ENCODE measurements around the gene KIAA0930. TPM values are rescaled to one million over a fixed set of nuclear protein-coding genes. Genes with fewer than 3 reads are reported as not detected.
A peak's percentile ranks its signal among the peaks of the same experiment; 100 is the strongest.

The KIAA0930 gene
- total RNA-seq, 1 experiment from 2014 or later: 31.8 TPM

DNA sequence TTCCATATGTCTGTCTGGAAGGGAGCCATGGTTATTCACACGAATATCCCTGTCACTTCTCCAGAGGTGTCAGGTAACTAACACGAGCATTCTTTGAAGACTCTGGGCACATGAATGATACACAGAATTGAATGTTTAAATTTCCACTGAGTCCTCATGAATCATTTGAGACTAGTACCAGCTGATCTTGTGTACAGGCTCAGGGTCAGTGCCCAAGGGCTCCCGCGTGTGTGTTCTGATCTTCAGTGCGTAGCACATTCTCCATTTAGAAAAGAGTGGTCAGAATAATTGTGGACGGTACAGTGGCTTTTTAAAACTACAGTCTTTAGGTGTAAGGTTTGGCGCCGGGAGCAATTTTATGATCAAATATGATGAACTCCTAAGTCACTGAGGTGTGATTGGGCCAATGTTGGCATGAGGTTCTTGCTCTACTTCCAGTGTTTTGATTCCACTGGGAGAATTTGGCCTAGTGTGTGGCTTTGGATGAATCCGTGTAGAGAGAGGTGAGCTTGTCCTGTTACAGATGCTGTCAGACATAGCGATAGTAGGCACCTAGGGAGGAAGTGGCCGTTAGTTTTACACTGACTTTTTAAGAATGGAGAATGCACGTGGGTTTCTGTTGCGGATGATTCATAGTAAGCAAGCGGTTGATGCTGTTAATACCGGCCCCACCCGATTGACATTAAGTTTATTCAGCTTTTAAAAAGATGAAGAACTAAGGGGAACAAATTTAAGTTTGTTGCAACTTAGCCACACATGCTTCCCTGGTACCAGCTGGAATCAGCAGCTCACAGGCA is 54.8 kb downstream of the KIAA0930 start:
- no peak for DNase-seq (ENCODE audit: extremely low read depth, low read depth)

DNA sequence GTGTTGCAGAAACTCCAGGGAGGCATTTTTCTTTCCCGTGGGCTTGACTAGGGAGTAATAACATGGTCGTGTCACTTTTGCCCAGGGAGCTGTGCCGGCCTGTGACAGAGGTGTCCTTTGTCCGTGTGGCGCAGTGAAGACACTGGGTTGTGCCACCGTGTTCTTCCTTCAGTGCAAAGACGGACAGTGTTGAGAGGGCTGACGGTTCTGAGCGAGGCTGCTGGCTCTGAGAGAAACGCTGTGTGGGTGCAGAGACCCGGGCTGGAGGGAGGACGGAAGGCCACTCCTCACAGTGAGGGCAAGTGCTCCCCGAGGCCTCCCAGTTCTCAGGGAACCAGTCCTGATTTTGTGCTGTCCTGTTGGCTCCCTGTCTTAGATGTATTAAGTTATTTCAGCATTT is 56.7 kb downstream of the KIAA0930 start:
- no peak for DNase-seq (ENCODE audit: extremely low read depth, low read depth)

DNA sequence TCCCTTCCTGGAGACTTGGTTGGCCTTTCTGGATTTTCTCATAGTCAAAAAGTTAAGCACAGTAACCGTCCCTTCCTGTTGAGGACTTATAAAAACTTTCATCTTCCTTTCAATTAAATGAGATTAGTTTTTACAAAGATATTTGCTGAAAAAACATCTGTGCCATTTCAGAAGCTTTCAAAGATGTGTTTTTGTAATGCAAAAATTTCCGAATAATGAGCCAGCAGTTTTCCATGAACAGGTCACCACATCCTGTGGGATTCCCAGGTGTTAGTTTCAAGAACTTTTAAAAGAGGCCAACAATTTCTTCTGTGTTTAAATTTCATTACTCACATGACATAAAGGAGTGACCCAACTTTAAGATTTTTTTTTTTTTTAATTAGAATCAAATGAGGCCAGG is 58.9 kb downstream of the KIAA0930 start:
- DNase-seq (ENCODE audit: extremely low read depth, low read depth): no peak

DNA sequence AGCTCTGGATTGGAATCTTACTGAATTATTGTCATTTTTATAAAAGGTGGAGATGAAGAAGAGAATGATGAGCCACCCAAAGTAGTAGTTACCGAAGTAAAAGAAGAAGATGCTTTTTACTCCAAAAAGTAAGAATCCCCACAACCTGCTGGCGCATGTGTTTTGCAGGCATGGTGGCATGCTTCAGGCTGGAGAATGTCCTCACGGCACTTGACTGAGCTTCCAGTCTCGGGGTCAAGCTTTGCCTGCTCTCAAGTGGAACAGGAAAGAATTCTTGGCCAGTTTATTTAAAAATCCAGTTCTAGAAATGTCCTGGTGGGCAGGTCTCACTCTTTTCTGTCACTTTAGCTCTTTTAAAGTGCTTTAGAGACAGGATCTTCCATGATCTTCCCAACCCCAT is 59.5 kb downstream of the KIAA0930 start:
- DNase-seq (ENCODE audit: extremely low read depth, low read depth): no peak

DNA sequence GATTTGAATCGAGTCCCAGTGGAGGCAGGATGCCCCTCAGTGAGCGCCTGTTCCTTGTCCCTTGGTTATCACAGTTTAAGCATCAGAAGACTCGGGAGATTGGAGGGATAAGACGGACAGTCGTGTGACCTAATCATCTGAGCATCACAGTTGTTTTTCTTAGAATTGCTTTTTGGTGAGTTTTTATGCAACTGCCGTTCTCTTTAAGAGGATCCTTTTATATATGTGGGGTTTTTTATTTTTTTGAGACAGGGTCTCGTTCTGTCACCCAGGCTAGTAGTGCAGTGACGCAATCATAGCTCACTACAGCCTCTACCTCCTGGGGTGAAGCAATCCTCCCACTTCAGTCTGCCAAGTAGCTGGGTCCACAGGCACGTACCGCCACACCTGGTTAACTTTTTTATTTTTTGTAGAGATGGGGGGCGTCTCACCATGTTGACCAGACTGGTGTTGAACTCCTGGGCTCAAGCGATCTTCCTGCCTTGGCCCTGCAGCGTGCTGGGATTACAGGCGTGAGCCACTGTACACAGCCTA is 60.5 kb downstream of the KIAA0930 start:
- DNase-seq (ENCODE audit: extremely low read depth, low read depth): no peak

DNA sequence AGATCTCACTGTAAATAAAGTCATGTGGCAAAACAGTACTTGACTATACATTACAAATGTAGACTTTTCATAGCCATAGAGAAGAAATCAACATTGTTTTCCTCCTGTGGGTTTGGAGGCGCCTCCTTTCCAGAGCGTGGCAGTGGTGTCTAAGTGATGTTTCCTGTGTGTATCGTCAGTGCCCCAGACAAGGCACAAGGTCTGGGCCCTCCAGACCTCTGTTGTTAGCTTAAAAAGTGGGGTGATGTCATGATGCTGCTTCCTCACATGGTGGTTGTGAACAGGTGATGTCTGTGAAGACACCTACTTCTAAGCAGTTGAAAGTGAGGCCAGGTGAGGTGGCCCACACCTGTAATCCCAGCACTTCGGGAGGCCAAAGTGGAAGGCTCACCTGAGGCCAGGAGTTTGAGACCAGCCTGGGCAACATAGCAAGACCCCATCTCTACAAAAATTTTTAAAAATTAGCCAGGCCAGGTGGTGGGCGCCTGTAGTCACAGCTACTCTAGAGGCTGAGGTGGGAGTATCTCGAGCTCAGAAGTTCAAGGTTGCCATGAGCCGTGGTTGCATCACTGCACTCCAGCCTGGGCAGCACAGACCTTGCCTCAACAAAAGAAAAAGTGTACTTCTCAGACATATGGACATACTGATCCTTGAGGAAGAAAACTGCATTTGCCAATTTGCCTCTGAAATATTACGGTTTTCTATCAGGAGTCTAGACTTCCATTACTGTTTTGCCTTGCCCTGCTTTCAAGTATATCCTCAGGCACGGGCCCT is 61.2 kb downstream of the KIAA0930 start:
- no peak for DNase-seq (ENCODE audit: extremely low read depth, low read depth)

DNA sequence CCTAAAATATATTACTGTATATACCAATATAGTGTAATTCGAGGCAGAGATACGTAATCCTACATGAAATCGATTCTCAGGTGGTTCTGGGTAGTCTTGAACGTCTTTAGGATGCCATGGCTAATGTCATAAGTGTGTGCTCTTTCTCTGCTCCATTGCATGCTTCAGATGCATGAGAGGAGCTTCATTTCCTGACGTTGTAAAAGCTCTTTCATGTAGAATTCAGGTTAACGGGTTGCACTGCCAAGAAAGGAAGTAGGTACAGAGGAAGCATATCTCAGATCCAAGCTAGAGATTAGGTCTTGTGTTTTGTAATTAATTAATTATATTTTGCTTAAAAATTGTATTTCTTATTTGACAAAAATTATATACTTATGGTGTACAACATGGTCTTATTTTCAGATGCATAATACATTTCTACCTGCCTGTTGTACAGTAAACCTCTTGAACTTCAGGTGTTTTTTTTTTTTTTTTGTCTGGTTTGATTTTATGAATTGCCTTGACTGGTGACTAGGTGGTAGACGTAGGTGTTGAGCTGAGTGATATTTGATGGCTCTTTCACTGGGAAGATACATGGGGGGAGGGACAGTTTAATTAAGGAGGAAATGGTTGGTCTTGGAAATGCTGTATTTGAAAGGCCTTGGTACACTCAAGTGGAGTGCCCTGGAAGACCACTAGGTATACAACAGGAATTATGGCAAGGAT is 67.7 kb downstream of the KIAA0930 start:
- DNase-seq (ENCODE audit: extremely low read depth, low read depth): no peak

DNA sequence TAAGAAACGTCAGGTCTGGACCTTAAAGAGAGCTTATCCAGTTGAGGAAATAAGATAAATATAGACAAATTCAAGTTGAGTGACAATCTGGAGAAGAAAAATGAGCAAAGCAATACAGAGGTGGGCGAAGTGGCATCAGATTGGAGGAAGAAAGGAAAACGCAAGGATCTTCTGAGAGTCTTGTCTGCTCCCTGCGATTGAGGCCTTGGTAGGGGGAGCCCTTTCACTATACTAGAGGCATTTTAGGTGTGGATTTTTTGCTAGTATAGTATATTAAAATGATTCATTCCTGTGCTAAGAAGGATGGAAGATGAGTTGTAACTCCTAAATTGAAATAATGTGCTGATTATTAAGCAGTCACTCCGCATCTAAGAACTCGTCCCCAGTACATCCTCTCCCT is 68.9 kb downstream of the KIAA0930 start:
- DNase-seq (ENCODE audit: extremely low read depth, low read depth): no peak

DNA sequence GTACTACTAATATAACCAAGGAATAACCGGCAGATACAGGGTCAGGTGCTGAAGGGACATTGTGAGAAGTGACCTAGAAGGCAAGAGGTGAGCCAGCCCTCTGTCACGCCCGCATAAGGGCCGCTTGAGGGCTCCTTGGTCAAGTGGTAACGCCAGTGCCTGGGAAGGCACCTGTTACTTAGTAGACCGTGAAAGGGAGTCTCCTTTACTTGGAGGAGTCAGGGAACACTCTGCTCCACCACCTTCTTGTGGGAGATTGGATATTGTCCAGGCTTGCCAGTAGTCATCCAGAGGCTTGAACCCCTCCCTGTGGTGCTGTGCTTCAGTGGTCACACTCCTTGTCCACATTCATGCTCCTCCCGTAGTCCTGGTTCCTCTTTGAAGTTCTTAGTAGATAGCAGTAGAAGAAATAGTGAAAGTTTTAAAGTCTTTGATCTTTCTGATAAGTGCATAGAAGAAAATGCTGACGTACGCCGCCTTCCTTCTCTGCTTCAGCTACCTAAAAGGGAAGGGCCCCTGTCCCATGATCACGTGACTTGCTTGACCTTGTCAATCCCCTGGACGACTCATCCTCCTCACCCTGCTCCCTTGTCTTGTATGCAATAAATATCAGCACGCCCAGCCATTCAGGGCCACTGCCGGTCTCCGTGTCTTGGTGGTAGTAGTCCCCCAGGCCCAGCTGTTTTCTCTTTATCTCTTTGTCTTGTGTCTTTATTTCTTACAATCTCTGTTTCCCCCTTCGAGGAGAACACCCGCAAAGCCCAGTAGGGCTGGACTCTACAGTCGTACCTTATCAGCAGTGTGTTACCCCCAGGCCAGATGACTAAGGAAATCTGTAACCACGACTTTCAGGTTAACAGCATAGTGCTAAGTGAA is 70.9 kb downstream of the KIAA0930 start:
- no peak for DNase-seq (ENCODE audit: extremely low read depth, low read depth)

DNA sequence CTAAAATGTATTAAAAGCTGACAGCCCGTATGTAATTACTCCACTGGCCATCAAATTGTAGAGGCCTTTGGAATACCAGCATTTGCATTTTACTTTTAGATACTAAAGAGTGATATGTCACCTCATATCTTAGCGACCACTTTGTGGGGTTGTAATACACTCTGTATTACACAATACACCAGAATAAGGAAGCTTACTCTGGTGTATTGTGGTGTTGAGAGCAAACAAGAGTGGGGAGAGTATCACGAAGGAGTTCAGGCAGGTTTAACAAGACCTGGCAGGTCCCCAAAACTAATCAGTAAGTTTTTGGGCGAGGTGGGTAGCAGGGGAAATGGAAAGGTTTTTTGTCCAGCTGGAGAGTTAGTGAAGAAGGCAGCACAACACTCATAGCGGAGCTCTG is 73.8 kb downstream of the KIAA0930 start:
- DNase-seq (ENCODE audit: extremely low read depth, low read depth): no peak

DNA sequence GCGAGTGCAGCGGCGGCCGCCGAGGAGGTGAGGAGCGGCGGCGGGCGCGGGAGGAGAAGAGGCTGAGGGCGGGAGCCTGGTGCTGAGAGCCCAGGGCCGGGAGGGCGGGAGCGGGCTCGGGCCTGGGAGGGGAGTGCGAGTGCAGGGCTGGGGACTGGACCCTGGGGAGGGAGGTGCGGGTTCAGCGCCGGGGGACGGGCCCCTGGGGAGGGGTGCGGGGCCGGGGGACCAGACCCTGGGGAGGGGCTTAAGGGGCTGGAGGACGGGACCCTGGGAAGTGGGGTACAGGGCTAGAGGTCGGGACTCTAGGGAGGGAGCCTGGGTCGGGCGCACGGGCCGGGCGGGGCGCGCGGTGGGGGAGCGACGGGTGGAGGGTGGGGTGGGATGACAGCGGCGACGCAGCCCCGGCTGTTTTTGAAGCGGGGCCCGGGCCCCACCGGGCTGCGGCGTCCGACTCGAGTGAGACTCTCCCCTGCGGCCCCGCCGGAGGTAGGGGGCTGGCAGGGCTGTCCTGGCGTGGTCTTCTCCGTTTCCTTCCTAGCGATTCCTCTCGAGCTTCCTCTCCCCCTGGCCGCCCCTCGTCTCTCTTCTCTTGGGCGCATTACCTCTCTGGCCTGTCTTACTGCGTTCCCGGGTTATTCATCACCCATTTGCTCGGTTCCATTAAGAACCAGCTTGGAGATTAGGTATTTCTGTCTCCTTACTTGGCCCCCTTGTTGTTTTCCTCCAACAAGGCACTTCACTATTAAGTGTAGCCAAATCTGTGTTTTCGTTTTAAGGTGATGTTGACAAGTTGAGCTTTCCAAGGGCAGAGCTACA is 76.2 kb downstream of the KIAA0930 start:
- DNase-seq (ENCODE audit: extremely low read depth, low read depth): no peak

DNA sequence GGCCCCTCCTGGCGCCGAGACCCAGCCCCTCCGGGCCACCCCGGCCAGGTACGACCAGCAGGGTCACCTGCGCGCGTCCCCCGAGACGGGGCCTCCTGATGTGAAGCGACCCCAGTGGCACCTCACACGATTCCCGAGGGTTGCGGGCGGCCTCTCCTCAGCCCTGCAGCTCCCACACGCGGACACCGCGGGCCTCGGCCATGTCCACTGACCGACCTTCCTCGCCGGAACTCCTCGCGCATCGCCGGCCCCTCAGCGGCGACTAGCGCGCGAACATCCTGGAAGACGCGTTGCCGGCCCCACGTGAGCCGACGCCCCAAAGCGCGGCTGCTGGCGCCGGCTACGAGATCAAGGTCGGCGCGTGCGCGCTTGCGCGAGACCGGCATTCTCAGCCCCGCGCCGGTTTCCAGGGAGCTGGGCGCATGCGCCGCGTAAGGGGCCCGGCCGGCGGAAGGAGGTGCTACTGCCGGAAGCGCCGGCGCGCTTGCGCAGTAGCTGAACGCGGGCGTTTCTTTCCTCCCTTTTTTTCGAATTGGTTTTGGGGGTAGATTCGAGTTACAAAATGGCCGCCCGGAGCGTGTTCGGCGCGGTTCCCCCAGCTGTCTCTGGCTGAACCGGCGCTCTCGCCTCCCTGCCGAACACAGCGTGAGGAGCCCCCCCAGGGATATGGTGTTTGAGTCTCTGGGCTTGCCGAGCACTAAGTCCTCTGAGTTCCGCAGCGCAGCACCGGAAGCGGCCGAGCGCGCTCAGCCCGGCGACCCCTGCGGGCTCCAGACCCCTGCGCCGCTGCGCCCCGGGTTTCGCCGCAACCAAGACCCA is 77.0 kb downstream of the KIAA0930 start, which contains the start of gene NUP50:
TSS of gene NUP50 (plus strand) at position 475 of the 819 bp plus-strand sequence. CDS start 4,253 bp downstream, outside the sequence.
- DNase-seq (ENCODE audit: extremely low read depth, low read depth): peak; percentile 89

DNA sequence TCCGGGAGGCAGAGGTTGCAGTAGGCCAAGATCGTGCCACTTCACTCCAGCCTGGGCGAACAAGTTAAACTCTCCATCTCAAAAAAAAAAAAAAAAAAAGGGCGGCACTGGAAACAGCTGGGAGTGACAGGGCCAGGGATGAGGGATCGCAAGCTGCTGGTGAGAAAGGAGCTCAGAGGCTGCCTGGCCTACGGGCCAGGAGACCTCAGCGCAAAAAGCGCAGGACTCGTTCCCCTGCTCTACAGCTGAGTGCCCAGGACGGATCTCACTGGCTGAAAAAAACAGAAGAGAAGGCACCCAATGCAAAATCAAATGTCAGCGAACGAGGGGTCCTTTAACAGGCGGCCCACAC is 77.6 kb downstream of the KIAA0930 start:
- DNase-seq (ENCODE audit: extremely low read depth, low read depth): no peak

DNA sequence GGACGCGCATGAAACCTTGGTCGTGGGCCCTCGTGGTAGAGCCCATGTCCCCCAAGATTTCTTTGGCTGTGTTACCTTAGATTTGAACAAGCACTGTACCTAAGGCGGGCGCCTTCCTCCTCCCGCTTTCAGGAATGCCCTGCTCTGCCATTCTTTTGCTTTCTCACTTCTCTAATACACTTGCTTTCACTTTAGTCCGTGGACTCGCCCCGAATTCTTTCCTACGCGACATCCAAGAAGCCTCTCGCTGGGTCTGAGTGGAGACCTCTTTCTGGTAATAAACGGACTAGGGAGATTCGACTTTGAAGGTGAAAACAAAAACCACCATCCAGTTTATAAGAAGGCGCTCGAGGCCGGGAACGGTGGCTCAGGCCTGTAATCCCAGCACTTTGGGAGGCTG is 78.2 kb downstream of the KIAA0930 start:
- no peak for DNase-seq (ENCODE audit: extremely low read depth, low read depth)

DNA sequence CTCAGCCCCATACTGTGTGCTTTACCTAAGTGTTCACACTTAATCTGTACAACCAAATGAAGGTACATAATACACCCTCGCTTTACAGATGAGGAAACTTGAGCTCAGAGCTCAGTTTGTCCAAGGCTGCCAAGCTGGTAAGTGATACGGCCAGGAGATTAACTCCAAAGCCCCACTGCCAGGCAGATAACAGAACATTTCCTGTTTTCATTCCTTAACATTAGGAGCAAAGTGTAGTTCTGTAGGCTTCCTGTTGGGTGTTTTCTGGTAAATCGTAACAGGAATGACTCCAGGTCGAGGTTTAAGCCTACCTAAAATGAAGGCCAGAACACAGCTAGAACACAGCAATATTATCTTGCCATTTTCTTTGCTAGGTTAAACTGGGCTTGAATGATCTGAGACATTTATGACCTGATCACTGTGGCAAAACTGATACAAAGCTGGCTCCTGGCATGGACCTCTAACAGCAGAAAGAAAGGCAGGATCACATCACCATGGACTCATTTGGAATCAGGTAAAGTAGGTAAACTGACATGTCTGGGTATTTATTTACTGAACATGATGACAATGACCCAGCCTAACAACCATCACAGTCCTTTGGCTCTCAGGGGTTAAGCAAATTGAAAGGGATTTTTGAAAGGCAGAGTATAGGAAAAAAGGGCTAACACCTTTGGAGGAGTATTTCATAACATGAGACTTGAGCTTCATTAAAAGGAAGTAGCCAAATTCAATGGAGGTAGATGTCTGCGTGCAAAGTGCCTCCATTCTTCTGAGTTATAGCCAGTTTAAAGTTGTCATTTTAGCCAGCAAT is 80.8 kb downstream of the KIAA0930 start:
- no peak for DNase-seq (ENCODE audit: extremely low read depth, low read depth)

DNA sequence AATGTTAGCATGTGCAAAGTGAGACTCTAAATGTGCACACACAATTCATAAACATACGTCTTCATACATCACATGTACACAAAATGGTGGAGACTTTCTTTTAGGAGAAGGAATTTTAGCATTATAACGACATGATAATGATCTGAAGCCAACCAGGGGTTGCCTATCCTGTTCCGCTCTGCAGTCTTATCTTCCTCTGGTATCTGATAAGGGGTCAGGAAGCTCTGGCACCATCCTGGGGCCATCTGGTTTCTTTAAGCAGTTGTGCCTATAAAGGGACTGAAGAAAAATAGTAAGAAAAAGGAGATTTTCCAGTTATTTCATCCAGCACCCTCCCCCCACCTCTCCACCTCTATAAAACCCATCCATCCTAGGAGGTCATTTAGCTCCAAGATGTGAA is 82.8 kb downstream of the KIAA0930 start:
- DNase-seq (ENCODE audit: extremely low read depth, low read depth): no peak

DNA sequence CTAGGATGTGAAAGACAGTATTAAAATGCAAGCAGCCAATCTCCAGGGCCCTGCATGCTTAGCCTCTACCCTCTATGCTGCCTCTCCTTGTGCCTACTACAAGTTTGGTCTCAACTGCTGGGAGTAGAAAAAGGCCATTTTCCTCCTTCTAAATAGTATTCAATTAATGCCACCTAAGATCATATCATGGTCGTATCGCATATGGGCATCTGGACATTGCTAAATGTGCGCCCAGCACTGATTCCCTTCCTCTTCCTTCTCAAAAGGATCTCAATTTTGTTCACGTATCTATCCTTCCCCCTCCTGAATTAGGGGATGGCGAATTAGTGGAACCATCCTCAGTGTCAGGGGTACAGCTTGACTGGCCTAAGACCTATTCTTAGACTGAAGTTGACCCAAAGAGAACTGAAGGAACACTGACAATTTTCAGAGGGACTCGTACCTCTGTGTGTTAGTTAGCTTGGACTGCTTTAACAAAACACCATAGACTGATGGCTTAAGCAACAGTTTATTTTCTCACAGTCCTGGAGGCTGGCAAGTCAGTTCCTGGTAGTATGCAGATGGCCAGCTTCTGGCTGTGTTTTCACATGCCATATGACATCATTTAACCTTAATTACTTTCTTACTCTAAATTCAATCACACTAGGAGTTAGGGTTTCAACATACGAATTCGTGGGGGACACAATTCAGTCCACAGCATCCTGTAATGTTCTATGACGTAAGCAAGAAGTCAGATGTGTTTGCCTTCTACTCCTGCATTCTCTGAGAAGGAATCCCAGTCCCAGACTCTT is 85.4 kb downstream of the KIAA0930 start:
- no peak for DNase-seq (ENCODE audit: extremely low read depth, low read depth)

Measured in NCI-H460 (cell line).